Measurements from ENCODE around the gene PTPRCAP.
"Not testable (repeated sequence)": the region's sequence is repeated elsewhere in the genome, so short reads cannot be mapped to it uniquely, and the experiment has no call there.

The PTPRCAP gene

DNA sequence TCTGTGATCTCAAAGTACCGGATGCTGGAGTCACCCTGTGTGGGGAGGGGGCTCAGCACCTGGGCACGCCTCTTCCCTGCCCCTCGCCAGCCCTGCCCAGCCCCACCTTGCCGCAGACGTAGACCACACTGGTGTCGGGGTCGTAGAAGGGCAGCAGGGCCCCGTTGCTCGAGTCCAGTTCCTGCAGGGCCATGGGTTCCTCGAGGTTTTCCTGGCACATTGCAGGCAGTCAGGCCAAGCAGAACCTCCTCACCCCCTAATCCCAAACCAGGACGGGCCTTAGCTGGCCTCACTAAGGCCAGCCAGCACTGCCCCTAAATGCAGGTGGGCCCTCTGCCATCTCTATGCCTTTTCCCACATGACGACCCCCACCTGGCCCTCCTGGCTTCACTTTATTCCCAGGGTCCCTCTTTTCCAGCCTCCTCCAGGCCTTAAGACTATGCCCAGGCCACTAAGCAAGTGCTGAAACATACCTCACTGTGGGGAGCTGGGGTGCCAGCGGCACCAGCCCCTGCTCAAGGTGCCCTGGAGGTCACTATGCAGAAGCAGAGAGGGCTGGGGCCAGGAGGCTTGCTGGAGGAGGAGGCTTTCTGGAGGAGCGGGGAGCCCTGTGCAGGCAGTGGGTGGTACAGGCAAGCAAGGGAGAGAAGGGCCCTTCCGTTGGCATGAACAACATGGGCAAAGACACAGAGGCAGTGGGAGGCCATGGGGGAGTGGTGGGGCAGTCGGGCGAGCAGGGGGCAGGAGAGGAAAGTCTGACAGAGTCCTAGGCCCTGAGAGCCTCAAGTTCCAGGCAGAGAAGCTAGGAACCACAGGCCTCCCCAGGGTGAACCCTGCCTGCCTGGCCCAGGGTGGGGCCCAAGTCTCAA, 3.0 kb upstream of the PTPRCAP start:
- no peak for DNase-seq

DNA sequence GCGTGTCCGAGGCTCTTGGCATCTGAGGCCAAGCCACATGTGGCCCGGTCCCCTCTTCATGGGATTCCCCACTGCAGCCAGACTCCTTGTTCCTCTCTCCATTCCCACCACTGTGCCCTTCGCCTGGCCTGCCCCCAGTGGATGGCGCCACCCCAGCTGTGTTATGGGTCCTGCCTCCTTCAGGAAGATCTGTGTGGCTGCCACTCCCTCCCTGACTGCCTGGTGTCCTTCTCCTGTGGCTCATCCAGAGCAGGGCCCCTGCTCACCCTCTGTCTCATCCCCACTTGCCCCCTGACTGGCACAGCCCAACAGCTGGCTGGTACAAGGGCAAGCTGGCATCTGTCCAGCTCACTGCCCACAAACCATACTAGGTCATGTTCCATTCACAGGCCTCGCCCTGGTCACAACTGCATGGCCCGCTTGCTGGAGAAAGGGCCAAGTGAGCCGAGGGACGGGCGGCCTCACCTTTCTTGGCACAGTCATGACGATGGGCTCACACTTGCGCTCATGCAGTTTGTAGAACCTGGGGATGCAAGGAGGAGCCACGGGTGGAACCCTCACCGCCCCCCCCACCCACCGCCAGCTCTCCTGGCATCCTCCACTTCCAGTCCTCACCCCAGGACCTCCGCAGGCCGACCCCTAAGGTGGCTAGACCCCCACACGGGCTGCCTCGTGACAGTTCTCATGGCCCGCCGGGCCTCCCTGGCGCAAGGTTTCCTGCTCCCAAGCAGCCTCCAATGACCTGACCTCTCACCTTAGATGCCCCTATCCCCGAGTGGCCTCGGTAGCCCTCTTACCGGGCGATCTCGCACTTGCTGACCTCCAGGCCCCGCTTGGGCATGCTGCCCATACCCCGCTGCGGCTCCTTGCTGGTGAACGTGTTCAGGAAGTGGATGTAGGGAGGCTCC, 2.1 kb upstream of the PTPRCAP start:
- no peak for DNase-seq

DNA sequence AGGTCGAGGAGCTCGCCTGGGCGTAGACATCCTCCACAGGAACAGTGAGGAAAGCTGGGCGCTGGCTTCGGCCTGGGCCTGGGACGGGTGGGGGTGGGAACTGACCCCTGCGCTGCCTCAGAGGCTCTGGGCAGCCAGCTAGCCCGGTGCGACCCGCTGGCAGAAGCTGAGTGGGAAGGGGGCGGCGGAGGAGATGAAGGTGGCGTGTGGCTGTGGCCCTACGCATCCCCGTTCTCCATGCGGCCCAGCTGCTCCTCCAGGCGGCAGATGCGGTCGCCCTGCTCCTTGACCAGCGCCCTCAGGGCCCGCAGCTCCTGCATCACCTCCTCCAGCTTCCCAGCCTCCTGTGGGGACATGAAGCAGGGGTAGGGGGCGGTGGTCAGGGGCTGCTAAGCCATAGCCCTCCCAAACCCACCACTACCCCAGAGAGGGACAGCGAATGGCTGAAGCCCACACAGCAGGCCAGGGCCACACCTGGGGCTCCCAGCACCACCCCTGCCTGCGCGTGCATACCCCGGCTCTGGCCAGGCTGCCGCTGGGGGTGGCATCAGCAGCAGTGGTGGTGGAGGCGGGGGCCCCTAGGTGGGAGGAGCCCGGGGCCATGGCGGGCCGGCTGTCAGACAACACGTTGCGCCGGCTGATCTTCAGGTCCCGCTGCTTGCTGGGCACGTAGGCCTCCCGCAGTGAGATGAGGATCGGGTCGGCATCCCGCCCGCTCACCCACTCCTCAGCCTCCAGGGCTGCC, 848 bp upstream of the PTPRCAP start:
- peak; percentile 59 for DNase-seq

DNA sequence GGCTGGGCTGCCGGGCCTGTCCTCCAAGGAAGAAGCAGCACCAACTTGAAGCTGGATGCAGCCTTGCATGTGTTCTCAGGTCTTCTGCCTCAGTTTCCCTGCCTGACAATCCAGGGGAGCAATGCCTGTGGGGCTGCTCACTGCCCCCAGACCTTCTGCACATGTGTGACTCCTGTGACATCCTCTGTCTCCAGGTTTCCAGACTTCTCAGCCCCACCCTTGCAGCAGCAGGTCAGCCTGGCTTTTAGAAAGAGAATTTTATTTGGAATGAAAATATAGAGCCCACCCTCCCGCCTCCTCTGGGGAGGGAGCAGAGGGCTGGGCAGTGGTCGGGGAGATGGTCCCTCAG, 301 bp upstream of the PTPRCAP start:
- DNase-seq = no peak

DNA sequence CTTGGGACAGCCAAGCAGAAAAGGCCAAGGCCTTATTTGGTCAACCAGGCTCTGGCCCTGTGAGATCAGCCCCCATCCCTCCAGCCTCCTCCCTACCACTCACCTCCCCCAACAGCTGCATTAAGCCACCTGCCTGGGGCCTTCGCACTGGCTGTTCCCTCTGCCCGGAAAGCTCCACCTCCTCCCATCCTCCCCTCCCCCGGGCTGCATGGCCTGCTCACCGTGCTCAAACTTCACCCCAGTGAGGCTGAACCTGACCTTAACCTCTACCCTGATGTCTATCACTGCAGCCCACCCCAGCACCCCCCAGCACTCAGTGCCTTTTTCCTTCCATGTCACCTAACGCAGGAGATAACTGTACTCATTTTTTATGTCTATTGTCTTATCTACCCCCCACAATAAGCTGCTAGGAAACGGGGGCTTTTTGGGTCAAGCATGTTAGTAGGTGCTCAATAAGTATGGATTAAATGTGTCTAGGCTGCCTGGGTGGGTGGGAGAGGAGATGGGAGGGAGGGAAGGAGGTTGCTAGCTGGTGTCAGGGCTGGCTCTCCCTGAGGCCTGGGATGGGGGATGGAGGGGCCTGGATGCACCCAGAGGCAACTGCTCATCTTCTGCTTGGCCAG, 912 bp downstream of the PTPRCAP start:
- DNase-seq = peak; percentile 44

DNA sequence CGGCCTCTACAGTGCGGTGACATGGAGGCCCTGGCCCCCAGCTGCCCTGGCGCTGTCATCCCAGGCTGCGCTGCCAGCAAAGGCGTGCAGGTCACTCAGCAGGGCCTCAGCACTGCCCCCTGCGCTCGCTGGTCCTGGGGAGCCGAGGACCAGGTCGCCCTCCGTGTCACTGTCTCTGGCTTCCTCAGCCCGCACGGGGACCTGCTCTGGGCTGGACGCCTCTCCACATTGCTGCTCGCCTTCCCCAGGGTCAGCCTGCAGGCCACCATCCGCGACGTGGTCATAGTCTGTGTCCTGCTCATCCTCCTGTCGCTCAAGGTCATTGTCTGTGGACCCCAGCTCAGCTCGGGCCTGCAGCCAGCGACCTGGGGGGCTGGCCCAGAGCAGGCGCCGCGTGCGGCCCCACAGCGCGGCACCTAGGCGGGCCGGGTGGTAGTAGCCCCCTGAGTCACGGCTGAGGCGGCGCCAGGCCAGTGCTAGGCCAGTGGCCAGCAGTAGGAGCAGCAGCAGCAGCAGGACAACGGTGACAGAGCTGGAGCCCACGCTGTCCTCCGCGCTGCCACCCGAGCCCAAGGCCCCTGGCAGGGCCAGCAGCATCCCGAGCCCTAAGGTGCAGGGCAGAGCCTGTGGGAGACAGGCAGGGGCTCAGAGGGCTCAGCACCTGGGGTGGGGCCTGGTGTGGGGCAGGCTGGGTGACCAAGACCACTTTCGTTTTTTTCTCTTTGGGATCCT, 1.6 kb downstream of the PTPRCAP start:
- no peak for DNase-seq

DNA sequence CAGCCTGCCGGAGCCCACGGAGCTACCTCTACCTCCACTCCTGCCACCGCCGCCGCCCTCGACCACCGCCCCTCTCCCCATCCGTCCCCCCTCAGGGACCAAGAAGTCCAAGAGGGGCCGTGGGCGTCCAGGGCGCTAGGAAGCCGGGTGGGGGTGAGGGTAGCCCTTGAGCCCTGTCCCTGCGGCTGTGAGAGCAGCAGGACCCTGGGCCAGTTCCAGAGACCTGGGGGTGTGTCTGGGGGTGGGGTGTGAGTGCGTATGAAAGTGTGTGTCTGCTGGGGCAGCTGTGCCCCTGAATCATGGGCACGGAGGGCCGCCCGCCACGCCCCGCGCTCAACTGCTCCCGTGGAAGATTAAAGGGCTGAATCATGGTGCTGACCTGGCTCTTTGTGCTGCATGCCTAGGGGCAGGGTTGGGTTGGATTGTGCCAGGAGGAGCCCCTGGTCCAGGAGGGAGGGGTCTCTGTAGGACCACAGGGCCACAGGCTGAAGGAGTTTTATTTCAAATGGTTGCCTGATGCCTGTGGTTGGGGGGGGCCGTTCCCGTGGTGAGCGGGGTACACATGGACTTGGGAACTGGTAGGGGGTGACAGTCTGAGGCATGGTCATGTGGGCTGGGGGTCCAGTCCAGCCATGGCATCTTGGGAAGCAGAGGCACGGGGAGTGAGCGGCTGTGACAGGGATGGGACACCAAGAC, 2.3 kb downstream of the PTPRCAP start:
- no peak for DNase-seq

DNA sequence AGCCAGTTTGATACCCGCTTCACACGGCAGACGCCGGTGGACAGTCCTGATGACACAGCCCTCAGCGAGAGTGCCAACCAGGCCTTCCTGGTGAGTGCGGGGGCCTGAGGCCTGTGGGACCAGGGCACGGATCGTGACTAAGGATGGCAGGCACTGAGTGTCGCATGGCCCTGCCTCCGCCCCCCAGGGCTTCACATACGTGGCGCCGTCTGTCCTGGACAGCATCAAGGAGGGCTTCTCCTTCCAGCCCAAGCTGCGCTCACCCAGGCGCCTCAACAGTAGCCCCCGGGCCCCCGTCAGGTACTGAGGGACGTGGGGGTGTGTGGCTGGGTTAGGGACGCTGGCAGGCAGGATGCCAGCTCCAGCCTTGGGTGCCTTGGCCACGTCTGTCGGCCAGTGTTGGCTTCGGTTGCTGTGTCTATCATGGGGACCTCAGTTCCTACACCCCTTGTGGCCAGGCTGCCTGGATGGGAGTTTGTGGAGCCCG, 3.0 kb downstream of the PTPRCAP start:
- no peak for DNase-seq

DNA sequence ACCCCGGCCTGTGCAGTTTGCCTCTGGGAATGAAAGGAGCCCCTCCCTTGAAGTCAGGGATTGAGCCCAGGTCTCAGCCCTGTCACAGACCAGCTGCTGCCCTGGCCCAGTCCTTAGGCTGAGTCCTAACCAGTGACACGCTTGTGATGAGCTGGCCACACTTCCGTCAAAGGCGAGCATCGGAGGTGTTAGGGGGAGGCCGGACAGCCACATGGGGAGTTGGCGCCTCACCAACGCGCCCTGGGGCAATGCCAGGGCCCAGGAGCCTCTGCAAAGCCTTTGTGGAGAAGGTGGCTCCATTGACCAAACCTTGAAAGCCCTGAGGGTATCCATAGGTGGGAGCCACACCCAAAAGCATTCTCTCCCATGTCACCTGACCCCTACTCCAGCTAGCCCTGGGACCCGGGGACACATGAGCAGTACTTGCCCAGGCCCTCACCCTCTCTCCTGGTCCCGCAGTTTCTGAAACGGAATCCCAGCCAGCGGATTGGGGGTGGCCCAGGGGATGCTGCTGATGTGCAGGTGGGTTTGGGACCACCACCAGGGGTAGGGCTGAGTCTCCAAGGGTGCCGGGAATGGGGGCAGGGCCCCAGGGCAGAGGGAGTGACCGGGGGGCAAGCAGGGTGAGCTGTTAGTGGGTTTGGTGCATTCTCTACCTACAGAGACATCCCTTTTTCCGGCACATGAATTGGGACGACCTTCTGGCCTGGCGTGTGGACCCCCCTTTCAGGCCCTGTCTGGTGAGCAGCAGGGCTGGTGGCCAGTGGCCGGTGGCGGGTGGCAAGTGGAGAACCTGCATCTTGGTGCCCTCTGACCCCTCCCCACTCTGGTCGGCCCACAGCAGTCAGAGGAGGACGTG, 3.7 kb downstream of the PTPRCAP start:
- no peak for DNase-seq

DNA sequence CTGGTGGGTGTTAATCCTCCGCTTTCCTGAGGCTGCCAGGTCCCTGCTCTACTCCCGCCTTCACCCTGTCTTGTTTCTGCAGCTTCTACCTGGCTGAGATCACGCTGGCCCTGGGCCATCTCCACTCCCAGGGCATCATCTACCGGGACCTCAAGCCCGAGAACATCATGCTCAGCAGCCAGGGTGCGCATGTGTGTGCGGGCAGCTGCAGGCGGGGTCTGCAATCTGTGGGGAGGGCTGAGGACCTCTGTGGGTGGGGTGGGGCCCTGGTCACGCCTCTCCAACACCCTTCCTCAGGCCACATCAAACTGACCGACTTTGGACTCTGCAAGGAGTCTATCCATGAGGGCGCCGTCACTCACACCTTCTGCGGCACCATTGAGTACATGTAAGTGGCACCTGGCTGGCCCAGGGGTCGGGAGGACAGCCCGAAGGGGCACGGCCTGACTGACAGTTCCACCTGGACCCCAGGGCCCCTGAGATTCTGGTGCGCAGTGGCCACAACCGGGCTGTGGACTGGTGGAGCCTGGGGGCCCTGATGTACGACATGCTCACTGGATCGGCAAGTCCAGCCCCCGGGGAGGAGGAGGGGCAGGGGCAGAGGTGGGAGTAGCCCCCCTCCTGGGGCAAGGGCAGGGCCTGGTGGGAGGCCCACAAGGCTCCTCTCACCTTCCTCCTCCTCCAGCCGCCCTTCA, 4.7 kb downstream of the PTPRCAP start:
- DNase-seq = no peak

DNA sequence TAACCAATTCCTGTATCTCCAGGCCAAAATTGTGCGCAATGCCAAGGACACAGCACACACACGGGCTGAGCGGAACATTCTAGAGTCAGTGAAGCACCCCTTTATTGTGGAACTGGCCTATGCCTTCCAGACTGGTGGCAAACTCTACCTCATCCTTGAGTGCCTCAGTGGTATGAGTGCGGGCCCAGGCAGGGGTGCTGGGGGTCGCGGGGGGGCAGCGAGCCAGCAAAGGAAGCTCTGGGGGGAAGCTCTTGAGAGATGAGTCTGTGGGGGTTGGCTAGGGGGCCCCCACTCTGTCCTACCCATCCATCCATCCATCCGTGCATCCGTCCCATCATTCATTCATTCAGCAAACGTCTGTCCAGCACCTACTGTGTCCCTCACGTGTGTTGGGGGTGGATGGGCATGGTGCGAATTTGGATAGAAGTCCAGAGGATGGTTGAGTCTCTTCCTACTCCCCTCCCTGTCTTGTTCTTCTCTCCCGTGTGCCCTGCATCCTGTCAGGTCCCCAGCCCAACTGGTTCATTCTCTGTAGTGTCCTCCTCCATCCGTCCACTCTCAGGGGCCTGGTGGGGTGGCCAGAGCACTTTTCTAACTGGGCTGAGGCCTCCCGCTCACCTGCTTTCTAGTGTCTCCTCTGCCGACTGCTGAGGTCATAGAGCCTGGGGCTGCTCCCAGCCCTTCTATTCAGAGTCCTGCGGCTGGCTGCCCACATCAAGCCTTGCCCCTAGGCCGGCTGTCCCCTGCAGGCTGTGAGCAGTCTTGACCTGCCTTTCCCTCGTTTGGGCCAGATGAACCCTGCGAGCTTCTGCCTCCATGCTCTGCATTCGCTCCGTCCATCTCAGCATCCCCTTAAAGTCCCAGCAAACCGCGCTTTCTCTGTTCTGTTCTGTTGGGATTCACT, 5.9 kb downstream of the PTPRCAP start:
- DNase-seq = no peak

DNA sequence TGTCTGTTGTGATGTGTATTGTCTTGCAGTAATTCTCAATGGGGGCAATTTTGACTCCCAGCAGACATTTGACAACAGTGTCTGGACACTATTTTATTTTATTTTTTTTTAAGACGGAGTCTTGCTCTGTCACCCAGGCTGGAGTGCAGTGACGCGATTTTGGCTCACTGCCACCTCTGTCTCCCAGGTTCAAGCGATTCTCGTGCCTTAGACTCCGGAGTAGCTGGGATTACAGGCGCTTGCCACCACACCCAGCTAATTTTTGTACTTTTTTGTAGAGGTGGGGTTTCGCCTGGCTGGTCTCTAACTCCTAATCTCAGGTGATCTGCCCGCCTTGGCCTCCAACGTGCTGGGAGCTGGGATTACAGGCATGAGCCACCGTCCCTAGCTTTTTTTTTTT, 7.8 kb downstream of the PTPRCAP start:
- DNase-seq = no peak

DNA sequence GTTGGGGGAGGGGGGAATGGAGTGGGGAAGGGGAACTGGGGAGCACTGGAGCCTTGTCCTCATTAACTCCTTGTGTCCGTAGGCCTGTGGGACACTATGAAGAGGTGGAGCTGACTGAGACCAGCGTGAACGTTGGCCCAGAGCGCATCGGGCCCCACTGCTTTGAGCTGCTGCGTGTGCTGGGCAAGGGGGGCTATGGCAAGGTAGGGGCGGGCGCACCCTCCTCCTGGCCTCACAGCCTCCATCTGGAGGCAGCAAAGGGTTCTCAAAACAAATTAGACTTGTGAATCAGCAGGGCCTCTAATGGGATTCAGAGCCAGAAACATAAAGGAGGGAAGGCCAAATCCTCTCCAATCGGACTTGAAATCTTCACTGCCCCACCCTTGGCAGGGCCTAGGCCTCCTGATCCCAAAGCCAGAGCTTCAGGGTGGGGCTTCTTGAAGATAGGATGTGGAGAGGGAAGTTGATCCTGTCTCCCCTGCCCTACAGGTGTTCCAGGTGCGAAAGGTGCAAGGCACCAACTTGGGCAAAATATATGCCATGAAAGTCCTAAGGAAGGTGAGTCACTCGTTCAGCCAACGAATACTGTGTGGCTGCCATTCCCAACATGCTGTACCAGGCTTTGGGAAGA, 8.3 kb downstream of the PTPRCAP start:
- no peak for DNase-seq

DNA sequence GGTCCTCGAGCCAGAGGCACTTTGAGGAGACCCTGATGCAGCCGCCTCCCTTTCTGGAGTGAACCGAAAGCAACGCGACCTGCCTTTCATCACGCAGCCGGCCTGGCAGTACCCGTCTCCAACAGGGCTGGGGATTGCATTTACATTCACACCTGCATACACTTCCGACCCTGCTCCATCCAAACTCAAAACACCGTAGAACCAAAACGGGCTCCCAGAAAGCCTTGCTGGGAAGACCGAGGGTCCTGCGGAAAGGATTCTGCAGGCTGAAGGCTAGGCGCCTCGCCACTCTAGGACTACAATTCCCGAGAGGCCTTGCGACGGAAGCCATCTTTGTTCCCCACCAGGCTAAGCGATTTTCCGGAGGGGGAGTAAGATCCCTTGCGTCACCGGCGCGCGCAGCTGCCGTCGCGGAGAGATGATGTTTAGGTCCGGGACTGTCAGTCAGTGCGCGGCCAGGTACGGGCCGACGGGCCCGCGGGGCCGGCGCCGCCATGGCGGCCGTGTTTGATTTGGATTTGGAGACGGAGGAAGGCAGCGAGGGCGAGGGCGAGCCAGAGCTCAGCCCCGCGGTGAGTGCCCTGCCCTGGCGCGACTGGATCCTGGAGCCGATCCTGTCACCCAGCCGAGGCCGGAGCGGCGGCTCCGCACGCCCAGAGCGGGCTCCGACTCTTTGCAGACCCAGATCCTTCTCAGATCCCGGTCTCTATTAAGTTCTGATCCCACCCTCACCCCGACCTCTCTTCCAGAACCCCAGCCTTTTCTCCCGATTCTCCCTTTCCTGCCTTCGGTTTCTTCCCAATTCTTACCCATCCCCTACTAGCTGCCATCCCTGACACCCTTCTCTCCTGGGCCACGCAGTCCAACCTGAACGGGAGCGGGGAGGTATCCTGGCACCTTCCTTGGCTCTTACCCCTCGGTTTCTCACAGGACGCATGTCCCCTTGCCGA, 9.2 kb downstream of the PTPRCAP start, which contains the start of gene RPS6KB2:
RPS6KB2 (plus strand) TSS at position 443 of the 950 bp plus-strand sequence; CDS start at position 495, 52 bp downstream.
- peak; percentile 99 for DNase-seq

DNA sequence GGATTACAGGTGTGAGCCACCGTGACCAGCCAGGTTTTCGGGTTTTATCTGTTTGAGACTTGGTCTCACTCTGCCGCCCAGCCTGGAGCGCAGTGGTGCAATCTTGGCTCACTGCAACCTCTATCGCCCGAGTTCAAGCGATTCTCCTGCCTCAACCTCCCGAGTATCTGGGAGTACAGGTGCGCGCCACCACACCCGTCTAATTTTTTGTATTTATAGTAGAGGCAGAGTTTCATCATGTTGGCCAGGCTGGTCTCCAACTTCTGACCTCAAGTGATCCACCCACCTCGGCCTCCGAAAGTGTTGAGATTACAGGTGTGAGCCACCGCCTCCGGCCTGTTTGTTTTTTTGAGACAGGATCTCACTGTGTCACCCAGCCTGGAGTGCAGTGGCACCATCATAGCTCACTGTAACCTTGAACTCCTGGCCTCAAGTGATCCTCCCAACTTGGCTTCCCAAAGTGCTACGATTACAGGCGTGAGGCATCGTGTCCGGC, 10.1 kb downstream of the PTPRCAP start:
- DNase-seq = not testable (repeated sequence)

DNA sequence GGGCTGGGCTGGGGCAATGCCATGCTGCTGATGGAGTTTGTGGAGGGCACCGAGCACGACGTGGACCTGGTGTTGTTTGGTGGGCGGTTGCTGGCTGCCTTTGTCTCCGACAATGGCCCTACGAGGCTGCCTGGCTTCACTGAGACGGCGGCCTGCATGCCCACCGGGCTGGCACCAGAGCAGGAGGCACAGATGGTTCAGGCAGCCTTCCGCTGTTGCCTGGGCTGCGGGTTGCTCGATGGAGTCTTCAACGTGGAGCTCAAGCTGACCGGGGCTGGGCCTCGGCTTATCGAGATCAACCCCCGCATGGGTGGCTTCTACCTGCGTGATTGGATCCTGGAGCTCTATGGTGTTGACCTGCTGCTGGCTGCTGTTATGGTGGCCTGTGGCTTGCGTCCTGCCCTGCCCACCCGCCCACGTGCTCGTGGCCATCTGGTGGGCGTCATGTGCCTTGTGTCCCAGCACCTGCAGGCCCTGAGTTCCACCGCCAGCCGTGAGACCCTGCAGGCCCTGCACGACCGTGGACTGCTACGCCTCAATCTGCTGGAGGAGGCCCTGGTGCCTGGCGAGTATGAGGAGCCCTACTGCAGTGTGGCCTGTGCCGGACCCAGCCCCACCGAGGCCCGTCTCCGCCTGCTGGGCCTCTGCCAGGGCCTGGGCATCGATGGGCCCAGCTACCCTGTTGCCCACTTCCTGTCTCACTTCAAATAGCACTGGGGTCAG, 13.4 kb downstream of the PTPRCAP start:
- no peak for DNase-seq
